Prostate gland (tissue), 2 donors: ENCODE data around the gene ITGA6.

Source experiments
- CTCF ChIP-seq, 4 experiments: fragments of 200-600 bp in 2 of 4; fragments of 450-650 bp in 2 of 4; sonication (generic) in 2 of 4; IDR thresholded peaks; 1 replicate in 3 of 4; 2 replicates in 1 of 4; pipeline ENCODE4 v1.5.1; 2016 to 2019; ENCODE audit warnings: antibody characterized with exemption in 4 of 4, mild to moderate bottlenecking in 2 of 4, moderate library complexity in 2 of 4
- POLR2A ChIP-seq: fragments of 450-650 bp; IDR thresholded peaks from one replicate; pipeline ENCODE4 v1.6.1; 2016; ENCODE audit warnings: antibody characterized with exemption, mild to moderate bottlenecking
- POLR2AphosphoS5 ChIP-seq: sonication (generic); formaldehyde crosslinking; IDR thresholded peaks from one replicate; pipeline ENCODE4 v1.6.1; 2017; ENCODE audit warnings: antibody characterized with exemption

- no peak for TF ChIP-seq POLR2A
- no peak for TF ChIP-seq CTCF (IDR thresholded peaks at IDR 0.05)
- no peak for TF ChIP-seq POLR2AphosphoS5
Observed at GRCh38 chr2:172452845-172453244, 25.5 kb downstream of the ITGA6 start.
